Chondrocyte (in vitro differentiated cells): ENCODE data around the gene SMIM22. TPM values are rescaled to one million over a fixed set of nuclear protein-coding genes. Genes with fewer than 3 reads are reported as not detected.

Experiments
- DNase-seq: peaks from one replicate; pipeline ENCODE4 v3.0.0; 2021; ENCODE audit warnings: mixed read lengths, low spot score
- H3K27ac Mint-ChIP-seq: one replicate; pipeline ENCODE4 v1.8.0; 2021; ENCODE audit warnings: mild to moderate bottlenecking, moderate library complexity, mixed read lengths; ENCODE audit not compliant: unreplicated experiment
- H3K27me3 Mint-ChIP-seq: 2 replicates; pipeline ENCODE4 v1.8.0; 2021; ENCODE audit warnings: low read depth, mixed read lengths
- H3K36me3 Mint-ChIP-seq: 2 replicates; pipeline ENCODE4 v1.8.0; 2021; ENCODE audit warnings: low read depth, mixed read lengths
- H3K4me1 Mint-ChIP-seq: 2 replicates; pipeline ENCODE4 v1.8.0; 2021; ENCODE audit warnings: low read depth, mild to moderate bottlenecking, mixed read lengths
- H3K4me3 Mint-ChIP-seq: one replicate; pipeline ENCODE4 v1.8.0; 2021; ENCODE audit warnings: mild to moderate bottlenecking, moderate library complexity, mixed read lengths; ENCODE audit not compliant: unreplicated experiment
- H3K9me3 Mint-ChIP-seq: 2 replicates; pipeline ENCODE4 v1.8.0; 2021; ENCODE audit warnings: low read depth, mixed read lengths
- CTCF ChIP-seq: fragments of 200-600 bp; sonication (generic); IDR thresholded peaks from 2 replicates; pipeline ENCODE4 v1.5.0; 2021; ENCODE audit warnings: antibody characterized with exemption, mild to moderate bottlenecking, moderate library complexity
- total RNA-seq: library from RNA; stranded (reverse); gene quantifications from 3 replicates; pipeline ENCODE4 v1.2.1, GENCODE V29; 2021

Gene SMIM22
- total RNA-seq, 1 donor from 2014 or later, result not detected

GRCh38 chr16:4765511-4766474, 29.4 kb upstream of the SMIM22 start:
- Mint-ChIP-seq H3K27me3 (no peaks in the 10 kb centered on the region), H3K4me3 (peak overlapping the region; percentile 82), H3K9me3 (no peaks in the 10 kb centered on the region), H3K36me3 (peaks cover 7% of the 10 kb centered on the region), H3K4me1 (peaks cover 29% of the 10 kb centered on the region), H3K27ac (peak overlapping the region; percentile 85)
- DNase-seq, result no peak
- no peak for TF ChIP-seq CTCF

- Mint-ChIP-seq H3K4me1 (peaks cover 29% of the 10 kb centered on the region), H3K9me3 (no peaks in the 10 kb centered on the region), H3K4me3 (peak within 1 kb of the TSS; percentile 82), H3K27me3 (no peaks in the 10 kb centered on the region), H3K27ac (peak within 1 kb of the TSS; percentile 96), H3K36me3 (peaks cover 4% of the 10 kb centered on the region)
- DNase-seq, result peak; percentile 98
- TF ChIP-seq CTCF, result no peak
Measured at GRCh38 chr16:4766875-4767628, 28.1 kb upstream of the SMIM22 start, which contains the start of gene ZNF500. TSS of gene ZNF500 (minus strand) at chr16:4767162. CDS start at chr16:4765978, 1,184 bp downstream.

- Mint-ChIP-seq H3K27ac (peak overlapping the region; percentile 95), H3K27me3 (no peaks in the 10 kb centered on the region), H3K36me3 (peaks cover 2% of the 10 kb centered on the region), H3K4me3 (peak overlapping the region; percentile 82), H3K9me3 (no peaks in the 10 kb centered on the region), H3K4me1 (peaks cover 29% of the 10 kb centered on the region)
- TF ChIP-seq CTCF, result no peak
- DNase-seq, result no peak
Measured at GRCh38 chr16:4767872-4768548, 27.2 kb upstream of the SMIM22 start.

- DNase-seq, result peak; percentile 98
- peak overlapping the region; percentile 82 for H3K4me3 Mint-ChIP-seq
- no peak for TF ChIP-seq CTCF
- H3K36me3 Mint-ChIP-seq, result peaks cover 1% of the 10 kb centered on the region
- H3K27ac Mint-ChIP-seq, result peak overlapping the region; percentile 95
- peaks cover 29% of the 10 kb centered on the region for H3K4me1 Mint-ChIP-seq
- H3K27me3 Mint-ChIP-seq, result no peaks in the 10 kb centered on the region
- no peaks in the 10 kb centered on the region for H3K9me3 Mint-ChIP-seq
Measured at GRCh38 chr16:4768549-4769305, 26.4 kb upstream of the SMIM22 start.
